DOHH2 (cell line): ENCODE data around the gene RESF1.

Experiments used
- CTCF ChIP-seq: fragments of 200-600 bp; sonication (generic); IDR thresholded peaks from one replicate; pipeline ENCODE4 v1.5.1; 2014; ENCODE audit warnings: antibody characterized with exemption, mild to moderate bottlenecking, low read depth, low read length; ENCODE audit not compliant: poor library complexity, severe bottlenecking
- EZH2phosphoT487 ChIP-seq: fragments of 200-600 bp; sonication (generic); IDR thresholded peaks from 2 replicates; pipeline ENCODE4 v1.6.1; 2017; ENCODE audit warnings: borderline replicate concordance, mild to moderate bottlenecking, antibody characterized with exemption, low read length, moderate library complexity, mixed read lengths

DNA sequence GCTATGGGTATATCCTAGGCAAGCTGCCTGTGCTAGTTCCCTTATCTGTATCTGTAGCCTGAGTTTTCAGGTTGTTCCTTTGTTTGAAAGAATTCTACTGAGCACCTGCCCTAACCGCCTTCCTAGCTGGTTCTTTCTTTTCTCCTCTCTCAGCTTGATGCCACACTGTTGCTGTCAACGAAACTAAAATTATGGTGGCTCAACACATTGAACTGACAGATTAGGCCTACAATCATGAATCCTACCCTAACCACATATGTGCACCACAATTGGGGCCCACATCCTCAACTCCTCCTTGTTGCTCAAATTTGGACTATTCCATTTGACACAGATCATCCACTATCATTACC is 36.2 kb upstream of the RESF1 start:
- TF ChIP-seq CTCF (no peak), EZH2phosphoT487 (no peak)
